Measurements from ENCODE around the gene RTN1. TPM values are rescaled to one million over a fixed set of nuclear protein-coding genes. Genes with fewer than 3 reads are reported as not detected.

RTN1 gene
- total RNA-seq, 1 donor from 2014 or later = not detected

- no peak overlapping the region for H3K4me3 Mint-ChIP-seq (ENCODE audit: unreplicated experiment)
Observed at GRCh38 chr14:59753512-59753911, 117.1 kb downstream of the RTN1 start.

DNA sequence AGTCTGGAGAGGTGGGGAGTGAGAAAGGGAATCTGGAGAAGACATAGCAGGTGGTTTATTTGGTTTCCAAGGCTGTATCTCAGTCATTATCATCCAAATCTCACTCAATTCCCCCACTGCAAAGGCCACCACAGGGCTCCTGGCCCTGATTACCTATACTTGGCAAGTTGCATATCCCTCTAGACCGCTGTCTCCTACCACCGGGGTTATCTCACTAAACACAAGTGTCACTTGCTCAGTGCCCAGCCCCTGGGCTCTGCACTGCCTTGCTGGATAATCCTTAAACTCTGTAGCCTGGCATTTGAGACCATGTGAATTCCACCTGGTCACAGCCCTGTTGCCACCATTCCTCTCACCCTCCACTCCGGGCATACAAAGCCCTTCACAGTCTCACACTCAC is 119.0 kb downstream of the RTN1 start:
- Mint-ChIP-seq H3K27ac (ENCODE audit: unreplicated experiment) (no peak overlapping the region), H3K4me1 (ENCODE audit: unreplicated experiment) (no peaks in the 10 kb centered on the region), H3K9me3 (ENCODE audit: unreplicated experiment) (no peaks in the 10 kb centered on the region), H3K27me3 (ENCODE audit: unreplicated experiment) (peaks cover 3% of the 10 kb centered on the region), H3K36me3 (ENCODE audit: unreplicated experiment) (no peaks in the 10 kb centered on the region), H3K4me3 (ENCODE audit: unreplicated experiment) (no peak overlapping the region)
- TF ChIP-seq CTCF (IDR thresholded peaks at IDR 0.05) = no peak
- DNase-seq (ENCODE audit: extremely low spot score, unreplicated experiment) = no peak

More at GRCh38 chr14:59753512-59753911, 117.1 kb downstream of the RTN1 start:
- TF ChIP-seq CTCF (IDR thresholded peaks at IDR 0.05) = no peak
- H3K27ac Mint-ChIP-seq (ENCODE audit: unreplicated experiment) = no peak overlapping the region
- no peaks in the 10 kb centered on the region for H3K36me3 Mint-ChIP-seq (ENCODE audit: unreplicated experiment)
- DNase-seq (ENCODE audit: extremely low spot score, unreplicated experiment) = no peak
- H3K9me3 Mint-ChIP-seq (ENCODE audit: unreplicated experiment) = no peaks in the 10 kb centered on the region
- H3K4me1 Mint-ChIP-seq (ENCODE audit: unreplicated experiment) = no peaks in the 10 kb centered on the region
- H3K27me3 Mint-ChIP-seq (ENCODE audit: unreplicated experiment) = peaks cover 3% of the 10 kb centered on the region

DNA sequence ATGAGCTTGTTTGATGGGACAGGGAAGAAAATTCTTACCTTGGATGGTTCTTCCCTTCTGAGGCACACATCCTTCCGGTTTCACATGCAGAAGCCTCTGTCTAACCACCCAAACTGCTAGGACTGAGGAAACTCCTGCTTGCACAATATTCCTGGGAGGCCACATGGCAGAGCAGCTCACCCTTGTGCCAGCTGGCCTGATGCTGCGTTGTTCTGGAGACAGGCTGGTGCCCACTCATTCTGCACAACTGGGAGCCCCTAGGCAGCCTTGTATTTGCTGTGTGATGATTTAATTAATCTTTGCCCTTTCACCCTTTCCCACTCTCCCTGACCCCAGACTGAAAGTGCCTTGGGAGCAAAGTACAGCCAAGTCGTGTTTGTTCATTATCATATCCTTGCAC is 130.8 kb downstream of the RTN1 start:
- no peaks in the 10 kb centered on the region for H3K27me3 Mint-ChIP-seq (ENCODE audit: unreplicated experiment)
- no peaks in the 10 kb centered on the region for H3K36me3 Mint-ChIP-seq (ENCODE audit: unreplicated experiment)
- H3K4me3 Mint-ChIP-seq (ENCODE audit: unreplicated experiment) = no peak overlapping the region
- no peaks in the 10 kb centered on the region for H3K4me1 Mint-ChIP-seq (ENCODE audit: unreplicated experiment)
- no peak for DNase-seq (ENCODE audit: extremely low spot score, unreplicated experiment)
- H3K27ac Mint-ChIP-seq (ENCODE audit: unreplicated experiment) = no peak overlapping the region
- H3K9me3 Mint-ChIP-seq (ENCODE audit: unreplicated experiment) = peaks cover 23% of the 10 kb centered on the region
- no peak for TF ChIP-seq CTCF (IDR thresholded peaks at IDR 0.05)

DNA sequence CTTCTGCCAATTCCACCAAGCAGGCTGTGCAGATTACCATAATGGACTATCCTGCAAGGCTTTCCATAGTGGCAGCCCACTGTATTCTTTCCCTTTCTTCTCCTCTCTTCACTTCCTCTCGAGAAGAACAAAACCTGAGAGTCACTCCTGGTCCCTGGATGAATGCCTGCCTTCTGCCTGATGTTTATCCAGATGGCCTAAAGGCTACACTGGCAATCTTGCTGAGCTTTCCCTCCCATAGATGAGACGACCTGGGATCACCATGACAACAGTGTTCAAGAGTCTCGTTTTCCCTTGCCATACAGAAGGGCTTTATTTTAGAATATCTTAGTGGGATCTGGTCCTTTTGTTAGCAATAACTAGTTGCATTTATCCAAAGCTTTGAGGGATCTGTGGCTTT is 142.3 kb downstream of the RTN1 start:
- Mint-ChIP-seq H3K4me3 (ENCODE audit: unreplicated experiment) (no peak overlapping the region), H3K27me3 (ENCODE audit: unreplicated experiment) (no peaks in the 10 kb centered on the region), H3K36me3 (ENCODE audit: unreplicated experiment) (no peaks in the 10 kb centered on the region), H3K27ac (ENCODE audit: unreplicated experiment) (no peak overlapping the region), H3K4me1 (ENCODE audit: unreplicated experiment) (no peaks in the 10 kb centered on the region), H3K9me3 (ENCODE audit: unreplicated experiment) (peaks cover 3% of the 10 kb centered on the region)
- TF ChIP-seq CTCF (IDR thresholded peaks at IDR 0.05) = no peak
- no peak for DNase-seq (ENCODE audit: extremely low spot score, unreplicated experiment)

DNA sequence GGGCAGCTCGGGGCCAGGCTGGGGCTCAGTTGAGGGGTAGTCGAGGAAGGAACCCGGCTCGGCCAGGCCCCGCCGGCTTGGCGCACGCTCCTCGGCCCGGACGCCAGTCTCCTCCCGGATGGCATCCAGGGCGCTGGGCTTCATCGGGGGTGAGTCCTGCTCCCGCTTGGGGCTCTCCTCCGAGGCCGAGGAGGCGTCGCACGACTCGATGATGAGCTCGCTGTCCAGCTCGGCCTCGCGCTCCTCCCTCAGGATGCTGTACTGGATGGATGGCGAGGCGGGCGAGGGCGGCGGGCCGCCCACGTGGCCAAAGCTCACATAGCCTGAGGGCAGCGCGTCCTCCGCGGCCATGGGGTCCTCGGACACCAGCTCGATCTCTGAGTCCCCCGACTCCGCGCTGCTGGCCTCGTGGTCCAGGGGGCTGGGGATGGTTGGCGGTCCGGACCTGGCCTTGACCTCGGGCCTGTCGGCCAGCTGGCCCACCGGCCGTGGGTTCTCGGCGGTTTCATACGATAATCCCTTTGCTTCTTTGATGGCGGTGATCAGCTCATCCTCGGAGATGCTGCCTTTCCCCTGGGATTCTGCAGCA is 143.4 kb downstream of the RTN1 start:
- DNase-seq (ENCODE audit: extremely low spot score, unreplicated experiment) = no peak
- H3K36me3 Mint-ChIP-seq (ENCODE audit: unreplicated experiment) = no peaks in the 10 kb centered on the region
- H3K4me1 Mint-ChIP-seq (ENCODE audit: unreplicated experiment) = no peaks in the 10 kb centered on the region
- no peak overlapping the region for H3K27ac Mint-ChIP-seq (ENCODE audit: unreplicated experiment)
- H3K4me3 Mint-ChIP-seq (ENCODE audit: unreplicated experiment) = no peak overlapping the region
- no peaks in the 10 kb centered on the region for H3K27me3 Mint-ChIP-seq (ENCODE audit: unreplicated experiment)
- no peak for TF ChIP-seq CTCF (IDR thresholded peaks at IDR 0.05)
- H3K9me3 Mint-ChIP-seq (ENCODE audit: unreplicated experiment) = peaks cover 3% of the 10 kb centered on the region

Data from osteocyte (in vitro differentiated cells).